Measurements from ENCODE around the gene NLRP14.

The NLRP14 gene, protein sequence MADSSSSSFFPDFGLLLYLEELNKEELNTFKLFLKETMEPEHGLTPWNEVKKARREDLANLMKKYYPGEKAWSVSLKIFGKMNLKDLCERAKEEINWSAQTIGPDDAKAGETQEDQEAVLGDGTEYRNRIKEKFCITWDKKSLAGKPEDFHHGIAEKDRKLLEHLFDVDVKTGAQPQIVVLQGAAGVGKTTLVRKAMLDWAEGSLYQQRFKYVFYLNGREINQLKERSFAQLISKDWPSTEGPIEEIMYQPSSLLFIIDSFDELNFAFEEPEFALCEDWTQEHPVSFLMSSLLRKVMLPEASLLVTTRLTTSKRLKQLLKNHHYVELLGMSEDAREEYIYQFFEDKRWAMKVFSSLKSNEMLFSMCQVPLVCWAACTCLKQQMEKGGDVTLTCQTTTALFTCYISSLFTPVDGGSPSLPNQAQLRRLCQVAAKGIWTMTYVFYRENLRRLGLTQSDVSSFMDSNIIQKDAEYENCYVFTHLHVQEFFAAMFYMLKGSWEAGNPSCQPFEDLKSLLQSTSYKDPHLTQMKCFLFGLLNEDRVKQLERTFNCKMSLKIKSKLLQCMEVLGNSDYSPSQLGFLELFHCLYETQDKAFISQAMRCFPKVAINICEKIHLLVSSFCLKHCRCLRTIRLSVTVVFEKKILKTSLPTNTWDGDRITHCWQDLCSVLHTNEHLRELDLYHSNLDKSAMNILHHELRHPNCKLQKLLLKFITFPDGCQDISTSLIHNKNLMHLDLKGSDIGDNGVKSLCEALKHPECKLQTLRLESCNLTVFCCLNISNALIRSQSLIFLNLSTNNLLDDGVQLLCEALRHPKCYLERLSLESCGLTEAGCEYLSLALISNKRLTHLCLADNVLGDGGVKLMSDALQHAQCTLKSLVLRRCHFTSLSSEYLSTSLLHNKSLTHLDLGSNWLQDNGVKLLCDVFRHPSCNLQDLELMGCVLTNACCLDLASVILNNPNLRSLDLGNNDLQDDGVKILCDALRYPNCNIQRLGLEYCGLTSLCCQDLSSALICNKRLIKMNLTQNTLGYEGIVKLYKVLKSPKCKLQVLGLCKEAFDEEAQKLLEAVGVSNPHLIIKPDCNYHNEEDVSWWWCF

DNA sequence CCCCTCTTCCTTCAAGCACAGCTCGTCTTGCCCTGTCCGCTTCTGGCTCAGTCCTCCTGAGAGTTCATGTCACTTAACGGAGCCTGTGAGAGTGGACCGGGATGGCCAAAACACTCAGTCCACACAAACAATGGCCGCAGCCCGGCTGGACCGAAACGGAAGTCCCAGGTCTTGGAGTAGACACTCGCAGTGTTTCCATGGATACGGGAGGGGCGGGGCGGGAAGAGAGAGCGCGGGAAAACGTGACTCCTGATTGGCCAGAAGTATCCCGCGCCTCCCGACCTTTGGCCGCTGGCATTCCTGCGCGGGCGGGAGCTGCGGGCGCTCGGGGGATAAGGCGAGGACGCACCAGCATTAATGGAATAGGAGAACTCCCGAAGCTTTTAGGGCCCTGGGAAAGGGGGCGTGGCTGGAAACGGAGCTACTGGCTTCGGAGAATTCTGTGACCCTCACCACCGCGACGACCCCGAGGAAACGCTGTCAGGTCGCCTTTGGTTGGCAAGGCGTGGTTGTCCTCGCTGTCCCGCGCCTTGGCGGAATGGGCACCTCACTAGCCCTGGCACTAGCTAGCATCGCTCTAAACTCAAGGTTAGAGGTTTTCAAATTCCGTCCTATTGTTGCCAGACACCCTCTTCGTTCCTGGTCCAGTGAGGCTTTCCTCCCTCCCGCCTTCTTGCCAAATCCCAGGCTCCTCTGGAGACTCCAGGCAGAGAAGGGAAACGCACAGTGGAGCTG is at the start of gene NLRP14, which contains the start of gene ZNF214:
Gene NLRP14 (plus strand): TSS at position 297 of the 735 bp plus-strand sequence. CDS start 18,108 bp downstream, outside the sequence.
Gene ZNF214 (minus strand): TSS at position 164 of the 735 bp plus-strand sequence. CDS start 17,511 bp downstream, outside the sequence.
- Histone ChIP-seq H3K36me3 (ENCODE audit: insufficient read depth, low read length) (no peaks in the 10 kb centered on the region), H2AFZ (ENCODE audit: low read depth, low read length) (peak within 1 kb of the TSS; percentile 72), H3K4me3 (ENCODE audit: low read length) (peak within 1 kb of the TSS; percentile 58), H3K9me3 (ENCODE audit: low read length) (no peaks in the 10 kb centered on the region), H3K27me3 (ENCODE audit: insufficient read depth, low read length) (no peaks in the 10 kb centered on the region), H3K4me1 (ENCODE audit: insufficient read depth, low read length) (peaks cover 15% of the 10 kb centered on the region)

- Histone ChIP-seq H3K27me3 (ENCODE audit: insufficient read depth, low read length) (no peaks in the 10 kb centered on the region), H3K36me3 (ENCODE audit: insufficient read depth, low read length) (no peaks in the 10 kb centered on the region), H3K4me3 (ENCODE audit: low read length) (no peak overlapping the region), H3K9me3 (ENCODE audit: low read length) (no peaks in the 10 kb centered on the region), H2AFZ (ENCODE audit: low read depth, low read length) (no peak overlapping the region), H3K4me1 (ENCODE audit: insufficient read depth, low read length) (no peaks in the 10 kb centered on the region)
These were observed 40.9 kb upstream of the NLRP14 start for GRCh38 chr11:6979365-6979764.

- no peaks in the 10 kb centered on the region for H3K9me3 ChIP-seq (ENCODE audit: low read length)
- H3K27me3 ChIP-seq (ENCODE audit: insufficient read depth, low read length): no peaks in the 10 kb centered on the region
- H2AFZ ChIP-seq (ENCODE audit: low read depth, low read length): no peak overlapping the region
- H3K36me3 ChIP-seq (ENCODE audit: insufficient read depth, low read length): no peaks in the 10 kb centered on the region
- H3K4me1 ChIP-seq (ENCODE audit: insufficient read depth, low read length): no peaks in the 10 kb centered on the region
- no peak overlapping the region for H3K4me3 ChIP-seq (ENCODE audit: low read length)
These were observed 33.8 kb upstream of the NLRP14 start for GRCh38 chr11:6986487-6986886.

DNA sequence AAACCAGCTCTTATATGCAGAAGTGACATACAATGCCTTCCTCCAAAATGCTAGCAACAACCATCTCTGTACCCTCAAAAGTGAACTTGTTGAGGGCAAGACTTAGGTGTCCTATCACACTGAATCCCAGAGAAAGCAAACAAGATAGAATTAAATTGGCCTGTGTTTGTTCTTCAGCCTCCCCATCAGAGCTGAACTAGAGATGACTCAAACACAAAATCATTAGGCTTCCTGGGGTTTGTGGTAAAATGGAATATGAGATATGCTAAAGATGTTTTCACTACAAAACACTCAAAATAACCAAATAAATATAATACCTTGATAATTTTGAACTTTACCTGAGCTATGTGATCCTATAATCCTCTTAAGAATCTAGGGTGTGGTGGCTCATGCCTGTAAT is 31.8 kb upstream of the NLRP14 start:
- Histone ChIP-seq H3K4me3 (ENCODE audit: low read length) (no peak overlapping the region), H3K9me3 (ENCODE audit: low read length) (no peaks in the 10 kb centered on the region), H3K4me1 (ENCODE audit: insufficient read depth, low read length) (no peaks in the 10 kb centered on the region), H2AFZ (ENCODE audit: low read depth, low read length) (no peak overlapping the region), H3K27me3 (ENCODE audit: insufficient read depth, low read length) (no peaks in the 10 kb centered on the region), H3K36me3 (ENCODE audit: insufficient read depth, low read length) (no peaks in the 10 kb centered on the region)

- Histone ChIP-seq H3K9me3 (ENCODE audit: low read length) (no peaks in the 10 kb centered on the region), H3K4me1 (ENCODE audit: insufficient read depth, low read length) (no peaks in the 10 kb centered on the region), H3K4me3 (ENCODE audit: low read length) (no peak overlapping the region), H2AFZ (ENCODE audit: low read depth, low read length) (no peak overlapping the region), H3K36me3 (ENCODE audit: insufficient read depth, low read length) (no peaks in the 10 kb centered on the region), H3K27me3 (ENCODE audit: insufficient read depth, low read length) (no peaks in the 10 kb centered on the region)
These were observed 29.1 kb upstream of the NLRP14 start for GRCh38 chr11:6991227-6991626.

DNA sequence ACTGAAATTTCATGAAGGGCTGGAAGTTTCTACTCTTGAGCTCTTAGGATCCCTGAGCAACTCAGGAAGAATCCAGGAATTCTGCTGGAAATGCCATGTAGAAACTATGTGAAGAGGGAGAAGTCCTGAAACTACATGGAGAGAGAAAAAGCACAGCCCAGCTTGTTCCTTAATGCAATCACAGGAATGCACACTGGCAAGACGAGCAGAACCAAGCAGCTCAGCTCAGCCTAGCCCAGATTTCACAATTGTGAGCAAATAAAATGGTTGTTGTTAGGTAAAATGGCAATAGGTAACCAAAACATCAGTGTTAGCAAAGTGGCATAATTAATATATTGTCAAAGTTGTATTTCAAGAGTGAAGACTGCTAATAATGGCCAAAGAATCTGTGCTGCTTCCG is 28.3 kb upstream of the NLRP14 start:
- Histone ChIP-seq H3K36me3 (ENCODE audit: insufficient read depth, low read length) (no peaks in the 10 kb centered on the region), H3K4me3 (ENCODE audit: low read length) (no peak overlapping the region), H3K9me3 (ENCODE audit: low read length) (no peaks in the 10 kb centered on the region), H3K4me1 (ENCODE audit: insufficient read depth, low read length) (no peaks in the 10 kb centered on the region), H2AFZ (ENCODE audit: low read depth, low read length) (no peak overlapping the region), H3K27me3 (ENCODE audit: insufficient read depth, low read length) (no peaks in the 10 kb centered on the region)

DNA sequence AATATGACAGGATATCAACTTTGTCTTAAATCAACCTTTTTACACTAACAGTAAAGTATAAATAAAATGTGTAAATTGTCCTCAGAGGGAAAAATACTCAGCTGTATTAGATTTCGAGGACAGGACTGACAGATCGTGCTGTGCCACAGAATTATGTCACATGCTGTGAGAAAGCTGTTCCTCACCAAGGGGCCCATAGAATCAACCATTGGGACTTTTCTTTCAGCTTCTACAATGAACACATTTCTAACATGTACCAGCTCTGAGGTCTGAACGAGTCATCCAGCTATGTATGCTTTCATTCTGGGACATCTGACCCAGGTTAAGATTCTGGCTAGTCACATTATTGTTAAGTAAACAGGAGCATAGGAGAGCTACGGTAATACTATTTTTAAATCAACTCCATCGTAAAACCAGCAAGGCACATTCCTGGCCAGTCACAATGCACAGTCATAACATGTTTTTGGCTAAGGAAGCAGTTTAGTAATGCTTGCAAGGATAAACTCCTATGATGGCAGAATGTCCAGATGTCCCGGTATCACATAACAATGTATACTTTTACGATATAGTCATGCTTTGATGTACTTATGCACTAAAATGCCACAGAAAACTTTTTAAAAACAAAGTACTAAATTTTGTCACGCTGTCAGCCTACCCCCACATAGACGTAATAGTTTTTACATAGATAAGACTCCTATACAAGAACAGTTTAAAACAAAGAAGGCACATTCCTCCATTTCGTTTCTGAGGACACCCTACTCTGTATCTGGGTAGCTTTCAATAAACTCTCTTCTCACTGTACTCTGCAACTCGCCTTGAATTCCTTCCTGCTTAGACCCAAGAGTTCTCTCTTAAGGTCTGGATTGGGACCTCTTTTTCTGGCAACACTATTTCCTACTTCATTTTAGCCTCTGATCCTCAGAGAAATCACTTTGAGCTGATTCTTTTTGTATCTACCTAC is 27.5 kb upstream of the NLRP14 start:
- H2AFZ ChIP-seq (ENCODE audit: low read depth, low read length): no peak overlapping the region
- no peaks in the 10 kb centered on the region for H3K4me1 ChIP-seq (ENCODE audit: insufficient read depth, low read length)
- no peaks in the 10 kb centered on the region for H3K36me3 ChIP-seq (ENCODE audit: insufficient read depth, low read length)
- H3K27me3 ChIP-seq (ENCODE audit: insufficient read depth, low read length): no peaks in the 10 kb centered on the region
- no peak overlapping the region for H3K4me3 ChIP-seq (ENCODE audit: low read length)
- no peaks in the 10 kb centered on the region for H3K9me3 ChIP-seq (ENCODE audit: low read length)

DNA sequence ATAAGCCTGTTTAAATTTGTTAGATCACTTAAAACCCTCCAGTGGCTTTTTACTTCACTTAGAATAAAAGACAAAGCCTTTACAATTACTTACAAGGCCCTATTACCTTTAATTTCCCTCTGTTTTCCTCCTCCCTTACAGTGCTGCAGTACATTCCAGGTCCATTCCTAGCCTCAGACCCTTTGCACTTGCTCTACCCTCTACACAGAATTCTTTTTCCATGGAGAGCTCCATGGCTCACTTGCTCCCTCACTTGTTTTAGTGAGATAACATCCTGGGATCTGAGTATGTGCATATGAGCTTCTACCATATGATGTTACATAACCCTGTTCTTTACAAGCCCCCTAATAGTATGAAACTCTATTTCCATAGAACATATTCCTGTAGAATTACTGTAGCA is 24.6 kb upstream of the NLRP14 start:
- Histone ChIP-seq H3K9me3 (ENCODE audit: low read length) (no peaks in the 10 kb centered on the region), H3K27me3 (ENCODE audit: insufficient read depth, low read length) (no peaks in the 10 kb centered on the region), H2AFZ (ENCODE audit: low read depth, low read length) (no peak overlapping the region), H3K4me1 (ENCODE audit: insufficient read depth, low read length) (no peaks in the 10 kb centered on the region), H3K36me3 (ENCODE audit: insufficient read depth, low read length) (peaks cover 10% of the 10 kb centered on the region), H3K4me3 (ENCODE audit: low read length) (no peak overlapping the region)

- no peak overlapping the region for H2AFZ ChIP-seq (ENCODE audit: low read depth, low read length)
- H3K9me3 ChIP-seq (ENCODE audit: low read length): no peaks in the 10 kb centered on the region
- H3K27me3 ChIP-seq (ENCODE audit: insufficient read depth, low read length): no peaks in the 10 kb centered on the region
- H3K36me3 ChIP-seq (ENCODE audit: insufficient read depth, low read length): peaks cover 27% of the 10 kb centered on the region
- H3K4me3 ChIP-seq (ENCODE audit: low read length): no peak overlapping the region
- no peaks in the 10 kb centered on the region for H3K4me1 ChIP-seq (ENCODE audit: insufficient read depth, low read length)
These were observed 15.8 kb upstream of the NLRP14 start for GRCh38 chr11:7004482-7004881.

- H2AFZ ChIP-seq (ENCODE audit: low read depth, low read length): no peak overlapping the region
- H3K27me3 ChIP-seq (ENCODE audit: insufficient read depth, low read length): no peaks in the 10 kb centered on the region
- H3K9me3 ChIP-seq (ENCODE audit: low read length): no peaks in the 10 kb centered on the region
- no peak overlapping the region for H3K4me3 ChIP-seq (ENCODE audit: low read length)
- H3K36me3 ChIP-seq (ENCODE audit: insufficient read depth, low read length): no peaks in the 10 kb centered on the region
- H3K4me1 ChIP-seq (ENCODE audit: insufficient read depth, low read length): peaks cover 7% of the 10 kb centered on the region
These were observed 6.2 kb upstream of the NLRP14 start for GRCh38 chr11:7014118-7014517.

DNA sequence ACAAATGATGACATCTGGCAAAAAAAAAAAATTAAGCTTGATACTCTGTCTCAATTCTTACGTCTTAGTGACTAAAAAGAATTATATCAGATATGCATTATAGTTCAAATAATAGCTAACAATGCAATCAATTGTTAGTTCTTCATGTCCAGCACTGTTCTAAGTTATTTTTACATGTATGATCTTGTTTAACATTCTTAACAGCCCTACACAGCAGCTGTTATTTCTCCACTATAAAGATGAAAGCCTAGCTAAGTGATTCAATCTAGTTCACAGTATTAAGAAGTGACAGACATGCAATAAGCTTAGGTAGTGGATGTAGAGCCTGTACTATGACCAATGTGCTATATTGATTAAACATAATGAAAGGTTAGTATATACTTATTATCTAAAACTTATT is 4.3 kb upstream of the NLRP14 start:
- H3K4me1 ChIP-seq (ENCODE audit: insufficient read depth, low read length): peaks cover 15% of the 10 kb centered on the region
- H3K36me3 ChIP-seq (ENCODE audit: insufficient read depth, low read length): no peaks in the 10 kb centered on the region
- no peak overlapping the region for H2AFZ ChIP-seq (ENCODE audit: low read depth, low read length)
- H3K27me3 ChIP-seq (ENCODE audit: insufficient read depth, low read length): no peaks in the 10 kb centered on the region
- H3K4me3 ChIP-seq (ENCODE audit: low read length): no peak overlapping the region
- no peaks in the 10 kb centered on the region for H3K9me3 ChIP-seq (ENCODE audit: low read length)
